K562 (cell line): ENCODE data around the gene HEATR9. TPM values are rescaled to one million over a fixed set of nuclear protein-coding genes. Genes with fewer than 3 reads are reported as not detected.
A peak's percentile ranks its signal among the peaks of the same experiment; 100 is the strongest.

Source experiments
- NCOR1 ChIP-seq: fragments of 450-650 bp; IDR thresholded peaks from 2 replicates; pipeline ENCODE4 v1.6.1; 2016; ENCODE audit warnings: mild to moderate bottlenecking, moderate library complexity
- NELFE ChIP-seq: IDR thresholded peaks from 2 replicates; pipeline ENCODE4 v1.6.1; 2011; ENCODE audit warnings: mild to moderate bottlenecking; ENCODE audit not compliant: insufficient read depth, insufficient read length
- YY1 ChIP-seq, 3 experiments: IDR thresholded peaks; 2 replicates each; pipeline ENCODE4 v1.6.1; 2011; ENCODE audit warnings: low read length in 2 of 3, mild to moderate bottlenecking in 2 of 3, moderate library complexity in 2 of 3, borderline replicate concordance in 1 of 3, control low read depth in 1 of 3, low read depth in 1 of 3; ENCODE audit not compliant: insufficient read depth in 3 of 3, insufficient replicate concordance in 2 of 3, control insufficient read depth in 1 of 3, insufficient read length in 1 of 3; ENCODE audit errors: extremely low read depth in 1 of 3
- ZNF696 ChIP-seq: fragments of 250-450 bp; sonication (Bioruptor Pico); conservative IDR thresholded peaks from 2 replicates; pipeline ENCODE4 v1.4.0; 2020; ENCODE audit warnings: mild to moderate bottlenecking, moderate library complexity
- polyA plus RNA-seq, 8 experiments: library from polyadenylated mRNA; depleted of rRNA in 4 of 8; stranded (reverse) in 5 of 8; unstranded in 3 of 8; fragments of >200 nt; fragmentation: Nextera tagmentation in 2 of 8; fragmentation: Illumina TruSeq in 1 of 8; extraction: Ambion mirVana in 2 of 8; extraction: Trizol in 1 of 8; gene quantifications; 2 replicates each; pipeline versions ENCODE4 v1.2.1 to v1.2.3, GENCODE V29; 2011 to 2014; ENCODE audit warnings: inconsistent platforms in 1 of 8, missing spikeins in 1 of 8
- total RNA-seq, 7 experiments: library from RNA; depleted of rRNA in 6 of 7; stranded (reverse); fragments of >200 nt in 6 of 7; fragmentation: Illumina TruSeq in 2 of 7; extraction: Trizol in 2 of 7; gene quantifications; 2 replicates each; pipeline versions ENCODE4 v1.2.1 to v1.2.3, GENCODE V29; 2011 to 2021; ENCODE audit warnings: low replicate concordance in 1 of 7
- TF ChIP-seq, protein P1 (sequence below): fragments of 250-450 bp; sonication (Bioruptor Pico); IDR thresholded peaks from 2 replicates; pipeline ENCODE4 v1.8.0; 2021; ENCODE audit warnings: mild to moderate bottlenecking, moderate library complexity
- TF ChIP-seq, protein P2 (sequence below): fragments of 250-450 bp; sonication (Bioruptor Pico); IDR thresholded peaks from 2 replicates; pipeline ENCODE4 v1.4.0; 2020

The HEATR9 gene
- total and polyA plus RNA-seq, 9 of the 15 experiments (the other 6 are each of a cell fraction or from before 2014, with no cell fraction given) = not detected

DNA sequence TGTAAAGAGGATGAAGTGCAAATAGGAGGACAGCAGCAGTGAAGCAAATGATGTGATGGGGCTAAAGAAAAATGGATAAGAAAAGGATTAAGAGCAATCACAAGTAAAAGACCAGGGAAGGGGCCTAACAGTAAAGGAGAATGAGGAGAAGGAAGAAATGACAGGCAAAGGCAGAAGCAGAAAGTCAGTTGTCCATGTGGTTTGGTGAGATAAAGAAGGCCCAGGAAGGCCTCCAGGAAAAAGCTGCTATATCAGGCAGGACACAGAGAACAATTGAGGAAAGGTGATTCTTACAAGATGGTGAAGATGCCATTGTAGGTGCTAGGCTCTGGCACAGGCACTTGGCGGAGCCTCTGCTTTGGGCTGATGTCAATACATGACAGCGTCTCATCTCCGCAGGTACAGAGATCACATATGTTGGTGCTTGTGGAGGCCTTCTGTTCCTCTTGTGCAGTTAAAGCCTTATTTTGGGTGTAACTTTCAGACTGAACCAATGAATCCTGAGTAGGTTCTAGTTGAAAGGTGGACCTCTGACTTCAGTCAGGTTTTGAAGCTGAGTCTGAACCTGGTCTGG is 43.7 kb upstream of the HEATR9 start (continued):
- TF ChIP-seq, protein P1, sequence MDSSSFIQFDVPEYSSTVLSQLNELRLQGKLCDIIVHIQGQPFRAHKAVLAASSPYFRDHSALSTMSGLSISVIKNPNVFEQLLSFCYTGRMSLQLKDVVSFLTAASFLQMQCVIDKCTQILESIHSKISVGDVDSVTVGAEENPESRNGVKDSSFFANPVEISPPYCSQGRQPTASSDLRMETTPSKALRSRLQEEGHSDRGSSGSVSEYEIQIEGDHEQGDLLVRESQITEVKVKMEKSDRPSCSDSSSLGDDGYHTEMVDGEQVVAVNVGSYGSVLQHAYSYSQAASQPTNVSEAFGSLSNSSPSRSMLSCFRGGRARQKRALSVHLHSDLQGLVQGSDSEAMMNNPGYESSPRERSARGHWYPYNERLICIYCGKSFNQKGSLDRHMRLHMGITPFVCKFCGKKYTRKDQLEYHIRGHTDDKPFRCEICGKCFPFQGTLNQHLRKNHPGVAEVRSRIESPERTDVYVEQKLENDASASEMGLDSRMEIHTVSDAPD (CRISPR knock-in tag) = no peak
- TF ChIP-seq YY1 (IDR thresholded peaks at IDR 0.05; ENCODE audit: borderline replicate concordance in 1 of 3, control insufficient read depth in 1 of 3, extremely low read depth in 1 of 3, insufficient read depth in 3 of 3, insufficient read length in 1 of 3, insufficient replicate concordance in 2 of 3, low read depth in 1 of 3, low read length in 2 of 3) = peak in 1 of 3 experiments; percentile 21
- TF ChIP-seq NELFE = no peak
- TF ChIP-seq NCOR1 = peak; percentile 85
- TF ChIP-seq ZNF696 (CRISPR knock-in tag) = no peak
- TF ChIP-seq, protein P2, sequence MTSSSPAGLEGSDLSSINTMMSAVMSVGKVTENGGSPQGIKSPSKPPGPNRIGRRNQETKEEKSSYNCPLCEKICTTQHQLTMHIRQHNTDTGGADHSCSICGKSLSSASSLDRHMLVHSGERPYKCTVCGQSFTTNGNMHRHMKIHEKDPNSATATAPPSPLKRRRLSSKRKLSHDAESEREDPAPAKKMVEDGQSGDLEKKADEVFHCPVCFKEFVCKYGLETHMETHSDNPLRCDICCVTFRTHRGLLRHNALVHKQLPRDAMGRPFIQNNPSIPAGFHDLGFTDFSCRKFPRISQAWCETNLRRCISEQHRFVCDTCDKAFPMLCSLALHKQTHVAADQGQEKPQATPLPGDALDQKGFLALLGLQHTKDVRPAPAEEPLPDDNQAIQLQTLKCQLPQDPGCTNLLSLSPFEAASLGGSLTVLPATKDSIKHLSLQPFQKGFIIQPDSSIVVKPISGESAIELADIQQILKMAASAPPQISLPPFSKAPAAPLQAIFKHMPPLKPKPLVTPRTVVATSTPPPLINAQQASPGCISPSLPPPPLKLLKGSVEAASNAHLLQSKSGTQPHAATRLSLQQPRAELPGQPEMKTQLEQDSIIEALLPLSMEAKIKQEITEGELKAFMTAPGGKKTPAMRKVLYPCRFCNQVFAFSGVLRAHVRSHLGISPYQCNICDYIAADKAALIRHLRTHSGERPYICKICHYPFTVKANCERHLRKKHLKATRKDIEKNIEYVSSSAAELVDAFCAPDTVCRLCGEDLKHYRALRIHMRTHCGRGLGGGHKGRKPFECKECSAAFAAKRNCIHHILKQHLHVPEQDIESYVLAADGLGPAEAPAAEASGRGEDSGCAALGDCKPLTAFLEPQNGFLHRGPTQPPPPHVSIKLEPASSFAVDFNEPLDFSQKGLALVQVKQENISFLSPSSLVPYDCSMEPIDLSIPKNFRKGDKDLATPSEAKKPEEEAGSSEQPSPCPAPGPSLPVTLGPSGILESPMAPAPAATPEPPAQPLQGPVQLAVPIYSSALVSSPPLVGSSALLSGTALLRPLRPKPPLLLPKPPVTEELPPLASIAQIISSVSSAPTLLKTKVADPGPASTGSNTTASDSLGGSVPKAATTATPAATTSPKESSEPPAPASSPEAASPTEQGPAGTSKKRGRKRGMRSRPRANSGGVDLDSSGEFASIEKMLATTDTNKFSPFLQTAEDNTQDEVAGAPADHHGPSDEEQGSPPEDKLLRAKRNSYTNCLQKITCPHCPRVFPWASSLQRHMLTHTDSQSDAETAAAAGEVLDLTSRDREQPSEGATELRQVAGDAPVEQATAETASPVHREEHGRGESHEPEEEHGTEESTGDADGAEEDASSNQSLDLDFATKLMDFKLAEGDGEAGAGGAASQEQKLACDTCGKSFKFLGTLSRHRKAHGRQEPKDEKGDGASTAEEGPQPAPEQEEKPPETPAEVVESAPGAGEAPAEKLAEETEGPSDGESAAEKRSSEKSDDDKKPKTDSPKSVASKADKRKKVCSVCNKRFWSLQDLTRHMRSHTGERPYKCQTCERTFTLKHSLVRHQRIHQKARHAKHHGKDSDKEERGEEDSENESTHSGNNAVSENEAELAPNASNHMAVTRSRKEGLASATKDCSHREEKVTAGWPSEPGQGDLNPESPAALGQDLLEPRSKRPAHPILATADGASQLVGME (CRISPR knock-in tag) = no peak
